Heart left ventricle (tissue), 16 donors: Measurements from ENCODE around the gene FAM222A. TPM values are rescaled to one million over a fixed set of nuclear protein-coding genes. Genes with fewer than 3 reads are reported as not detected.

Source experiments
- ATAC-seq, 4 donors: fragments of 200-7000 bp; cut with Tn5 transposase; one replicate each; pipeline ENCODE4 v1.9.1; 2020 to 2022; ENCODE audit warnings: moderate library complexity in 4 of 4, mild to moderate bottlenecking in 3 of 4, moderate number of reproducible peaks in 1 of 4
- DNase-seq, 5 donors: peaks; one replicate each; pipeline ENCODE4 v3.0.0-alpha.2; 2020
- H3K27ac ChIP-seq, 12 donors: fragments of 200-600 bp; sonication (generic) in 4 of 12; one replicate each; pipeline versions ENCODE4 v1.5.0 to v1.8.0; 2016 to 2022; ENCODE audit warnings: mild to moderate bottlenecking in 2 of 12
- H3K27me3 ChIP-seq, 9 donors: fragments of 200-600 bp; sonication (generic) in 2 of 9; one replicate each; pipeline versions ENCODE4 v1.5.1 to v1.8.0; 2016 to 2022; ENCODE audit warnings: mild to moderate bottlenecking in 3 of 9
- H3K36me3 ChIP-seq, 9 donors: fragments of 200-600 bp; sonication (generic) in 2 of 9; one replicate each; pipeline versions ENCODE4 v1.5.0 to v1.8.0; 2018 to 2022; ENCODE audit warnings: mild to moderate bottlenecking in 2 of 9
- H3K4me1 ChIP-seq, 12 donors: fragments of 200-600 bp; sonication (generic) in 4 of 12; one replicate each; pipeline versions ENCODE4 v1.5.0 to v1.8.0; 2016 to 2022; ENCODE audit warnings: mild to moderate bottlenecking in 3 of 12
- H3K4me3 ChIP-seq, 12 donors: fragments of 200-600 bp; sonication (generic) in 4 of 12; one replicate each; pipeline versions ENCODE4 v1.5.0 to v1.8.0; 2017 to 2022; ENCODE audit warnings: mild to moderate bottlenecking in 9 of 12, moderate library complexity in 4 of 12
- H3K9me3 ChIP-seq, 12 donors: fragments of 200-600 bp; sonication (generic) in 4 of 12; one replicate each; pipeline versions ENCODE4 v1.5.0 to v1.8.0; 2016 to 2022; ENCODE audit warnings: mild to moderate bottlenecking in 1 of 12
- CTCF ChIP-seq, 12 donors: fragments of 200-600 bp; sonication (generic) in 4 of 12; IDR thresholded peaks; one replicate each; pipeline versions ENCODE4 v1.5.0 to v1.8.0; 2018 to 2022; ENCODE audit warnings: antibody characterized with exemption in 12 of 12, mild to moderate bottlenecking in 5 of 12
- POLR2A ChIP-seq, 2 donors: fragments of 450-650 bp; IDR thresholded peaks; one replicate each; pipeline ENCODE4 v1.6.1; 2017; ENCODE audit warnings: antibody characterized with exemption in 2 of 2, mild to moderate bottlenecking in 2 of 2, moderate library complexity in 2 of 2
- WGBS, 4 donors: extraction: QIAGEN DNeasy Blood & Tissue Kit in 2 of 4; methylation state at CpG; one replicate each; pipeline versions ENCODE4 v1.1.5 to v1.1.7; 2013 to 2018; 5-methylcytosine and 5-hydroxymethylcytosine counted together
- intact Hi-C, 10 donors: fragments of 100-400 bp; cut with DNase I; formaldehyde crosslinking; loops; one replicate each; pipeline versions ENCODE4 v1.11.1 to v1.14.2; 2022
- polyA plus RNA-seq, 2 donors: library from polyadenylated mRNA; stranded (reverse); fragments of 200-250 nt; gene quantifications; one replicate each; pipeline ENCODE4 v1.2.3, GENCODE V29; 2013
- total RNA-seq, 9 donors: library from RNA; depleted of rRNA in 2 of 9; stranded (reverse); fragments of >200 nt in 2 of 9; fragmentation: NEBNext Ultra II Directional in 3 of 9; extraction: Animal tissue kit (Norgen Biotek cat#: 25700) in 3 of 9; gene quantifications; one replicate each; pipeline versions ENCODE4 v1.1.0 to v1.2.4, GENCODE V29; 2016 to 2023
- donor health status: ischemic (EF 13 %, LVEDD 7.1; RV severe dilation, severe dysfunction).
- donor health status: healthy with polysubstance abuse.
- donor health status: DM: no; HTN: yes; CAD: no.
- donor health status: DM: no; HTN: no; CAD: no.
- donor health status: ischemic (EF 25% LVEDD 6.9; RV normal size, moderate dysfunction).
- donor health status: ischemic (EF 25% LVEDD 5.7; RV mildly dilated, moderate dysfunction).
- donor health status: healthy.
- donor health status: DM: yes; HTN: yes; CAD: no.
- donor health status: ischemic (EF 35%, LVEDD 5.7; RV mildly dilated, moderate dysfunction).
- donor health status: nonischemic (EF 11% LVEDD 7.7; RV severe dilation, severe dysfunction).
- donor health status: DM: yes; HTN: yes; CAD: no.
- donor health status: PGD.
- donor health status: ischemic (EF 29% LVEDD 5.4; RV normal size, mild dysfunction).
- donor health status: nonischemic (EF 23%, LVEDD 6.1; RV moderate dilation, normal function).

FAM222A gene
- total and polyA plus RNA-seq, 11 donors: 3.5 to 45.8 (median 10.2) TPM

- H3K27ac ChIP-seq: no peak overlapping the region
- H3K4me3 ChIP-seq: no peak overlapping the region
- peaks cover 0 to 9% (median 0%) of the 10 kb centered on the region in 9 donors for H3K36me3 ChIP-seq
- H3K4me1 ChIP-seq: peaks cover 0 to 10% (median 0%) of the 10 kb centered on the region in 12 donors
- no peak for ATAC-seq
- intact Hi-C loops: no loop called here
- 90 to 97% (median 96%) methylated on average over 7 to 38 of the region's 38 CpGs for WGBS, 4 donors
- TF ChIP-seq POLR2A (IDR thresholded peaks at IDR 0.05) (no peak), CTCF (IDR thresholded peaks at IDR 0.05) (no peak)
- peaks cover 0 to 2% (median 0%) of the 10 kb centered on the region in 9 donors for H3K27me3 ChIP-seq
- H3K9me3 ChIP-seq: no peaks in the 10 kb centered on the region
- DNase-seq: no peak
Measured at GRCh38 chr12:109768901-109769670, 55.5 kb downstream of the FAM222A start.

- H3K4me1 ChIP-seq: peaks cover 0 to 10% (median 0%) of the 10 kb centered on the region in 12 donors
- H3K27me3 ChIP-seq: peaks cover 0 to 2% (median 0%) of the 10 kb centered on the region in 9 donors
- H3K4me3 ChIP-seq: no peak overlapping the region
- peaks cover 0 to 9% (median 0%) of the 10 kb centered on the region in 9 donors for H3K36me3 ChIP-seq
- no peaks in the 10 kb centered on the region for H3K9me3 ChIP-seq
- WGBS, 4 donors: 69 to 77% (median 75%) methylated on average over 16 of the region's 16 CpGs
- ATAC-seq (no peak), DNase-seq (no peak)
- intact Hi-C loops: loop anchor here in 6 of 10 donors (2.0 to 10.0 kb wide), 6 partner anchors 53 to 345 kb away; partner anchors contain the start of gene FAM222A (in 1 of the 6)
- H3K27ac ChIP-seq: no peak overlapping the region
- TF ChIP-seq POLR2A (IDR thresholded peaks at IDR 0.05): no peak
- TF ChIP-seq CTCF (IDR thresholded peaks at IDR 0.05): no peak
Measured at GRCh38 chr12:109770104-109770860, 56.7 kb downstream of the FAM222A start.

GRCh38 chr12:109770861-109771670, 57.4 kb downstream of the FAM222A start:
- Histone ChIP-seq H3K4me3 (no peak overlapping the region), H3K9me3 (no peaks in the 10 kb centered on the region), H3K4me1 (peaks cover 0 to 10% (median 0%) of the 10 kb centered on the region in 12 donors), H3K27ac (no peak overlapping the region), H3K36me3 (peaks cover 0 to 9% (median 0%) of the 10 kb centered on the region in 9 donors), H3K27me3 (peaks cover 0 to 2% (median 0%) of the 10 kb centered on the region in 9 donors)
- intact Hi-C loops: loop anchor here in 6 of 10 donors (2.0 to 10.0 kb wide), 6 partner anchors 54 to 346 kb away; partner anchors contain the start of gene FAM222A (in 1 of the 6)
- no peak for DNase-seq
- ATAC-seq: no peak
- WGBS, 4 donors: 82 to 87% (median 87%) methylated on average over 17 of the region's 17 CpGs
- TF ChIP-seq POLR2A (IDR thresholded peaks at IDR 0.05) (no peak), CTCF (IDR thresholded peaks at IDR 0.05) (no peak)
